HG03469 (cell line): ENCODE measurements around the gene CTIF.

ENCODE experiments used
- ATAC-seq: cut with Tn5 transposase; IDR thresholded peaks from one replicate; pipeline ENCODE4 v1.9.1; 2021; ENCODE audit warnings: mild to moderate bottlenecking, moderate library complexity, moderate number of reproducible peaks; ENCODE audit not compliant: unreplicated experiment

Gene CTIF

DNA sequence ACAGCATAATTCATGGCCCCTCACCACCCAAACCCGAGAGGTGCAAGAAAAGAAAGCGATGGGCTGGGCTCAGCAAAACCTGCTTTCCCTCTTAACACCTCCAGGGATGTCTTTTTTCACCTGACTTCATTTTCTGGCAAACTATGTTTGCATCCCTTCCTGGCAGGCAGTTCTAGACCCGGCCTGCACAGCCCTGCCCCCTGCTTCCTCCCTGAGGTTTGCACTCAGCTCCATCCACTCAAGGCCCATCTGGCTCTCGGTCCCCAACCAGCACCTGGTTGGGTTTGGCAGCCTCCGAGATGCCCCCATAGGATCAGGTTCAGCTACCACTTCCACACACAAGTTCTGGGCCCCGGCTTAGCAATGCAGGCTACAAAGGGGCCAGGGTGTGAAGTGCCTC lies 226.2 kb downstream of the CTIF start:
- no peak for ATAC-seq

DNA sequence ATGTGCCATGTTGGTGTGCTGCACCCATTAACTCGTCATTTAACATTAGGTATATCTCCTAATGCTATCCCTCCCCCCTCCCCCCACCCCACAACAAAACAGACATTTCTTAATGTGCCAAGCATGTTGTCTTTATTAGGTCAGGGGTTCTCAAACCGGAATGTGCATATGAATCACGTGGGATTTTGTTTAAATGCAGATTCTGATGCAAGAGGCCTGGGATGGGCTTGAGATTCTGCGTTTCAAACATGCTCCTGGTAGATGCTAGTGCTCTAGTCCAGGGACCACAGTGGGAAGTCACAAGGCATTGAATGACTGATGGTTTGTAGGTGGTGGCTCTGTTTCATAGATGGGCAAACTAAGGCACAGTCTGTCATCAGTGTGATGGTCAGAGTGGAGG lies 227.2 kb downstream of the CTIF start:
- ATAC-seq = no peak

DNA sequence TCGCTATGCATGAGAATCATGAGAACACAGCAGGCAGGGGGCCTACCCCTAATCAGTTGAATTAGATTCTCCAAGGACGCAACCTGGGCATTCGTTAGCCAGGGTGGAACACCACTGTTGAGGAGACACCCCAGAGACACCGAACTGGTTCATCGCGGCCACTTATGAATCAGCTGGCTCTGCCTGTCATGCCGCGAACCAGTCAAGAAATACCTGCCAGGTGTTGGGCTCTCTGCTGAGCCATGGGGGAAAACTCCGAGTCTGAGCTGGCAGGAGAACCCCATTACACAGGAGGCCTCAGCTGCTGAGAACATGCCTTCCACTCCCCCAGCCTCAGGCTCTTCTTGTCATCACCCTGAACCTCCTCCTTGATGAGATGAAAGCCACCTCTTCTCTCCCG lies 227.7 kb downstream of the CTIF start:
- ATAC-seq = no peak

DNA sequence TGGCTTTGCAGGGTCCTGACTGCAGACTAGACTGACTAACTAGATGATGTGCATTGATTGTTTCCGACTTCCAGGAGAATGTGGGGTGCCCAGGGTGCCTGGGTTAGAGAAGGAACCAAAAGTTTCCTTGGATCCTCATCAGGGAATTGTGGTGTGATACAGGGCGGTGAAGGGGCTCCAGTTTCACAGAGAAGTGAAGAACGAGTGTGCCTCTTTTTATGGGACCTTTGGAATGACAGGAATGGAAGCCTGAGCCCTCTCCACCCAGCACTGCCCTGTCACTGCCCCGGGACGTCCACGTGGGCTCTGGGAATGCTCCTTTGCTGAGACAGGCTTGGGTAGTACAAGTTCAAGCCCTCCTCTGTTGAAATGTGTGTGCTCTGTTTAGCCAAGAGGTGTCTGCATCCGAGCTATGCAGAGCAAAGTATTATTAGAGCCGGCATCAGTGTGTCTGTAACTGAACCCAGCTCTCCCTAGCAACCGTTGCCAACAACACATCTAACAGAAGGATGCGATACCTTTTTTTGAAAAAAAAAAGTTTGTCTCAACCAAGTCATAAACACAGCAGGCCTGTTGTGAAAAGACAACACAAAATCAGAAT lies 228.4 kb downstream of the CTIF start:
- no peak for ATAC-seq

DNA sequence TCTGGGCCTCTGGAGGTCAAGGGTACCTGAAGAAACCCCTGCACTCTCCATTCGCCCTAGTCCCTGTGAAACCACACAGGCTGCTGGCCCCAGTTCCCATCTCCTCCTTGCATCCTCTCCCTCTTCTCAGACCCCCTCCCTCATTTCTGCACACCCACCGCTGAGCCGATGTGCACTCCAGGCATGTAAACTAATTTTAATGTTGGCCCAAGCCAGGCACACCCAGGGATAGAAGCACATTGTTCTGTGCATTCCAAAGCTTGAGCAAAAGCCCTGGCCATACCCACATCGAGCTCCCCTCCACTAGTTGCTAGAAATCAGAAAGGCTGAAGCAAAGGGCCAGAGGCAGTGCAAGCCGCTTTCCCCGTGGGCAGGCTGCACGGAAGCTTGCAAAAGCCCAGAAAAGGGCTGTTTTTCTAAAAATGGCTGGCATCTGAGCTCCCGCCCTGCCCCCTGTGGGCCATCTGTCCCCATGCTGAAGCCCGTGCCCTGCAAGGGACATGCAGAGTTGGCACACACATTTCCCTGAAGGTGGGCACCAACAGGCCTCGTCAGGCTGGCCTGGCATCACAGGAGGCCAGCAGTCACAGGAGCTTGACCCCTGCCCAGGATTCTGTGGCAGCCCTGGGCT lies 230.3 kb downstream of the CTIF start:
- ATAC-seq = no peak

DNA sequence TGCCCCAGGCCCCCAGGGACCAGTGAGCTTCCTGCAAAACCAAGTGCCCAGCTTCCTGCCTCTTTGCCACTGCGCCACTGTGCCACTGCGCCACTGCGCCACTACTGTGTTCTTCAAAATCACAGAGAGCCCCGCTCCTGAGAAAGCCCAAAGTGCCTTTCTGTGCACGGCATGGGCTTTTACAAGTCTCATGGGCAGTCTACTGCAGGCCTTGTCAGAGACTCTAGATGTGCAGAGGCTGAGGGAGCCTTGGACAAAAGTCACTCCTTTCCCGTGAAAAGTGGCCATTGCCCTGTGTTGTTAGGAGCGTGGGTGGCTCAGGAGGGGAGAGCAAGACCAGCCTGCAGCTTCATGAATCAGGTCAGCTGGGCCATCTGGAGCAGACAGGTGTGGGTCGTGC lies 231.4 kb downstream of the CTIF start:
- ATAC-seq = no peak

DNA sequence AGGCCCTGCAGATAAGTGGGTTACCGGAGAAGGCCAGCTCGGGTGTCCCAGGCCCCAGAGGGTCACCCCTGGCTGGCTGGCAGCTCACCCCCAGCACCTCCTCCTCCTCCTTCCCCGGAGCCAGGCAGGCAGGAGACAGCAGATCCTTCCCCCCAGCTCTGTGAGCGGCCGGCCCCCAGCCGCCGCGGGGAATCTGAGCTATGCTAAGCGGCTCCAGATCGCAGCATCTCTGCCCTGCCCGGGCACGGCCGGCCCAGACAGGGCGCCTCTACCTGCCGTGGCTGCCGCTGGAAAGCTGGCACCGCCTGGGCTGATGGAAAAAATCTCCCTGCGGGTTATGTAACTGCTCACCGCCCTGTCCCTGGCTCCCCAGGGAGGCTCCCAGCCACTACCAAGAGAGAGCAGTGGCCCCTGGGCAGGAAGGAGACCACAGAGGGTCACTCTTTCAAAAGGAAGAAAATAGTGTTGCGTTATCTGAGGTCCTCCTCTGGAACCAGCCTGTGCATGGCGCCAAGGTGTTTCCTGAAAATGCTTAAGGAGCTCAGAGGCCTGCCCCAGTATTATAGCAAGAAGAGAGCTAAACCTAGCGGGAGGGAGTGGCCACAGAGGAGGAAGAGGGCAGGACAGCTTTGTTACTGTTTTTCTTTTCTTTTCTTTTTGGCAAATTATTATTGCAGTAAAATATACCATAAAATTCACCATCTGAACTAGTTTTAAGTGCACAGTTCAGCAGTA lies 233.0 kb downstream of the CTIF start:
- ATAC-seq = no peak

DNA sequence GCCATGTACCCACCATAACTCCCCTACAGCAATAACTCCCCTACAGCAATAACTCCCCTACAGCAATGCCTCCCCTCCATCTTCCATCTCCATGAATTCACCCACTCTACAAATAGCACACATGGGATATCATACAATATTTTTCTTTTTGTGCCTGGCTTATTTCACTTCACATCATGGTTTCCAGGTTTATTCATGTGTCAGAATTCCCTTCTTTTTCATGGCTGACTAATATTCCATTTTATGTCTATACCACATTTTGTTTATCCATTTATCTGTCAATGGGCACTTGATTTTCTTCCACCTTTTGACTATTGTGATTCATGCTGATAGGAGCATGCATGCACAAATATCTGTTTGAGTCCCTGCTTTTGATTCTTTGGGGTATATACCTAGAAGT lies 233.6 kb downstream of the CTIF start:
- no peak for ATAC-seq

DNA sequence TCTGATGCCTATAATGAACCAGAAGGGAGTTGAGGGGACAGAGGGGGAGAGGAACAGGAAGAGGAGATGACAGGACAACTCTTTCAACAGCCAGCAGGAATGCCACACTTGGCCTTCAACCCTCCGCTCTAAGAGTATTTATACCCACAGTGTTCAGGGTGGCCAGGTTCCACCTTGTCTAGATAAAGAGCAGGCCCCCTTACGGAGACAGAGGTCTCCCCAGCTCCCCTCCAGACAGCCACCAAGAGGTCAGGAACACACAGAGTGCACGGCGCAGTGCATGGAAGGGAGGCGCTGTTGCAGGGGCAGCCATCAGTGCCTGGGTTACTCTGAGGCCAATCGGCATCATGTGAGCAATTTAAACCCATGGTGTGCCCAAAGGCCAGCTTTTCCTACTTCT lies 235.0 kb downstream of the CTIF start:
- no peak for ATAC-seq

DNA sequence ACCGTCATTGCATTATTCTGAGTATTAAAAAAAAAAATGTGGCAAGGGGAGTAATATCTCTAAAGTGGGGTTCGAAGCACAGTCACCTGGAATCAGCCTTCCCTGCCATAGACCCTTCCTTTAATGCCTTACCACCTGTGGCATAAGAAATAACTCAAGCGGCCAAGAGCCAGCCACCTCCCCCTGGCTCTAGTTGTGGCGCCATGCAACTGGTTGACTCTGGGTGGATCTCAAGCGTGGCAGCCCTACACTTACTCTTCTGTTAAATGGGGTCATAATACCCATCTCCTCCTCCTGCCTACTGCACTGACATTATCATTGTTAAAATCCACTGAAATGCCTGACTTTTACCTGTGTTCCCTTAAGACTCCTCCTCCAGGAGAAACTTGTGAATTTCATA lies 236.1 kb downstream of the CTIF start:
- ATAC-seq = no peak

DNA sequence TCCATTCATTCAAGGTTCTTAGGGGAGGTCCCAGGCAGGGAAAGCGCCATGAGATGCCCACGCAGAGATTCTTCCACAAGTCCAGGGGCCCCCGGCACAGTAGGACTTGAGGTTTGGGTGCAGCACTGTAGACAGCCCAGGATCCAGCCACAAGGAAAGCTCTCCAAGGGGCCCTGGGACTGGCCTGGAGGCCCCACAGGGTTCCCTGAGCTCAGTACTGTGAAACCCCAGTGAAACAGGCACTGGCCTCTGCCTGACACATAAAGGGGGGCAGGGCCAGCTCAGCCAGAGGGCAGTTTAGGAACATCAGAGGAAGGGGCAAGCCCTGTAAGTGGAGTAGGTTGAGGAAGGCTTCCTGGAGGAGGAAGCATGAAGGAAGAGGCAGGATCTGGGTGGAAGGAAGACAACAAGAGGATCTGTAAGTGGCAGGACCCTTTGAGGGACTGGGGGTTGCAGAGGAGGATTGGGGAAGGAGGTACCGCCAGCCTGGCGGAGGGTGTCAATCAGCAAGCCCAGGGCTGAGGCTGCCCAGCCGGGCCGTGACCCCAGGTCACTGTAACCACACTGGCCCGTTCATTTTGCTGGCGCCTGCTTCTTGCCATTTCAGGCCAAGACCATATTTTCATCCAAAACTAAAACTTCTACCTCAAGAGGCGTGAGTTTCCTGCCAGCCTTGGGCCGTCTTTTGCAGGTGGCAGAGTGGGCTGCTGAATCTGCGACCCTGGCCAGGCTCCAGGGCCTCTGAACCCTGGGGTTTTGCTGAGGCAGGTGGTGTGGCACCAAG lies 236.7 kb downstream of the CTIF start:
- ATAC-seq = no peak

DNA sequence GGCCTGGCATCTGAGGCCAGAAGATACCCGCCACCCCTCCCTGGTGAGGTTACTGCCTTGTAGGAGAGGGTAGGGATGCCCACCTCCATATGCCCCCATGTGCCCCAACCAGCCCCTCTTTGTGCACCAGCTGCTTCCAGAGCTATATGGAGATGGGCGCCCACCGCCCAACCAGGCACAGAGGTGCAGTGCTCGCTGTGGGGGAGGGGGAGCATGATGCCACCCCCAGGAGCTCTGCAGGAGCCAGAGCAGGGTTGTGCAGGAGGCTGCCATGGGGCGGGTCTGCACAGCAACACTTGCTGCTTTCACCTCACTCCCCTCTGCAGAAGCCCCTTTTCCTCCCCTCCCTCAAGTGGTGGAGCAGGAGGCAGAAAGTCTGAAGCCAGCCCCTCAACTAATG lies 237.3 kb downstream of the CTIF start:
- ATAC-seq = no peak

DNA sequence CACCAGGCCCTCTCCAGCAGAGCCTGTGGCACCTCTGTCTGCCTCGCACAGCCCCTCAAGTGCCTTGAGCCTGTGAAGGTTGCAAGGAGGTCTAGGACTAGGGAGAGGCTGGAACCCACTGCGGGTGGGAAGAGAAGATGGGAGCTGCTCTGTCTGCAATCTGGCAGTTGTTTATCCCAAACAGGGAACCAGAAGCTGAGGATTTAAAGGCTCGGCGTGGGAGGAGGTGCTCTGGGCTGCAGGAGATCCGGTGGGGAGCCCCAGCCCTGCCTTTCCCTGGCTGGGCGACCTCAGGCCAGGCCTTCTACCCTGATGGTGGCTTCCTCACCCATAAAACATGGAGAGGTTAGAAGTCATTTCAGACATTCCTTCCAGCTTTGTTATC lies 237.8 kb downstream of the CTIF start:
- no peak for ATAC-seq

DNA sequence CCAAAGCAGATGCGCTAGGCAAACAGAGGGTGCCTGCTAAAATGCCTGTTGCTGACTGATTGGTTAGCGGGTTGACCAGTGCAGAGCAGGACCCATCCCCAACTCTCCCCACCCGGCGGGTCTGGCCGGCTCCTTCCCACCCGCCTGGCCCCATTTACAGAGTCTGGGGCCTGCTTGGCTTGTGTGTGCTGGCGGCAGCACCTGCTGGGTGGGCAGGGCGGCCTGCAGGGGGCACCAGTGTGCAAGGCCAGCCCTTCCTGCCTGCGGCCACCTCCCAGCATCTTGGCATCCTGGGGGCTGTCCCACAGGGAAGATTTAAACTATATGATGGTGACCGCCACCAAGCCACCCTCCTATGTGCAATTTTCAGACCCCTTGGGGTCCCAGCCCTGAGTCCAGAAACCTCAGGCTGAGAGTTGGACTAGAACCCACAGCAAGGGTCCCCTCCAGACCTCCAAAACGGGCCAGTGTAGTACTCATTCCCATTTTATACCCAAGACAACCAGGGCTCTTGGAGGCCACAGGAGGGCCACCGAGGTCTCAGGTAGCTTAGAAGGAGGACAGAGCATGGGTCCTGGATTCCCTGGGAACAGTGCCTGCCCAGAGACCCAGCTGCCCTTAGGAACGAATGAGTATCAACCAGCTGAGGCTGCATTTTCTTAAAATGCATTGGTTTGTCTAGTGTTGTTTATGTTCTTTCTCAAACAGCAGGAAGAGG lies 238.4 kb downstream of the CTIF start:
- ATAC-seq = peak; percentile 47

DNA sequence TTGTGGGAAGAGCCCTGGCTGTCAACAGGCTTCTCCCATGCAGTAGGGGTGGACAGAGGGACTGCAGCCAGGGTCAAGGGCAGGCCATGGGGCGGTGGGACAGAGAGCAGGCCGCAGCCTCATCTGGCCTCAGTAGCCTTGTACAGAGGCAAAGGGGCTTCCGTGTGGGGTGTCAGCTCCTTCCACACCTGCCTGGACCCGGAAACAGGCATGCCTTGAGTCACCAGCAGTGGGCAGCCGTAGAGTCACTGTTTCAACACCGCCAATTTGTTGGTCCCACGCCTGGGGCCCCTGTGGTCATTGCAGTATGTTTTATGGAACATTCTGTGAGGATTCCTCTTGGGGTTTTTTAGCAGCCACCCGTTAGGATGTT lies 238.9 kb downstream of the CTIF start:
- ATAC-seq = no peak

DNA sequence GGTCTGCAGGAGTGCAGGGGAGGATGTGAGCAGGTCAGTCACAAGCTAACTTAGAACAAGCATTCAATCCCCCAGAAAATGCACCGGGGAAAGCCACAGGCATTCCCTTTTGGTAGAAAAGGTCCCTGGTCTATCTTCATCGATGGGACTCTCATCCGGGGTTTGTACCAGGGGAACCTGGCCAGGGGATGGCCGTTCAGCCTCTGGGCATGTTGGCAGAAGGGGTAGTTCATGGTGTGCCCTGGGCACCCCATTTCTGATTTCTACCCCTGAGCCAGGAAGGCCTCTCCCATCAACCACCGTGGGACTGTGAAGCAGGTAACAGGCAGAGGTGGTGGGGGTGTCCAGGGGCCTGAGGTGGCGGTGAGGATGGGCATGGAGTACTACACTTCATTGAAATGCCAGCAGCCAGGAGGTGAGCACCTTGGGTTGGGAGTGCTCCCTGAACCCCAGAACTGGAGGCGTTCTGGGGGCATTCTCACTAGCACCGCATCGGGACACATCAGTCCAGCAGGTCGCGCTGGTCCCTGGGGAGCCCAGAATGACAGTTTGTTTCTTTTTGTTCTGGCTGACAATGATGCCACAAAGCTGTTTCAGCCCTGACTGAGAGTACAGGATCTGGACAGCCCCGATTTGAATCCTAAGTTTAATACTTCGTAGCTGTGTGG lies 239.6 kb downstream of the CTIF start:
- no peak for ATAC-seq

DNA sequence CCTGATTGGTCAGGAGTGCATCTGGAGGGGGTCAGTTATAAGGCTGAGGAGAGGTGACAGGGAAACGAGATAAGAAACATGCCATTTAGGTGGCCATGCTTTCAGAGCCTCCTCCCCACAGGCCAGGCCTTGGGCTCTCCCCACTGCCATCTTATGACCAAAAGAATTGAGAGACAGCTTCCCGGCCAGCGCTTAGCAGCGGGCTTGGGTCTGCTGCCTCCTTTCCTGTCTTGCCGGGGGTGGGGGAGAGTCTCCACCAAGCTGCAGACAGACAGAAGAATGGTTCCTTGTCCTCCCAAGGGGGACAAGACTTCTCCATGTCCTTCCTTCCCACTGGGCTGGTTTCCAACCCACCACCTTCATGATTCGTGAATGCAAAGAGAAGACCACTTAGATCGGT lies 240.6 kb downstream of the CTIF start:
- ATAC-seq = no peak

DNA sequence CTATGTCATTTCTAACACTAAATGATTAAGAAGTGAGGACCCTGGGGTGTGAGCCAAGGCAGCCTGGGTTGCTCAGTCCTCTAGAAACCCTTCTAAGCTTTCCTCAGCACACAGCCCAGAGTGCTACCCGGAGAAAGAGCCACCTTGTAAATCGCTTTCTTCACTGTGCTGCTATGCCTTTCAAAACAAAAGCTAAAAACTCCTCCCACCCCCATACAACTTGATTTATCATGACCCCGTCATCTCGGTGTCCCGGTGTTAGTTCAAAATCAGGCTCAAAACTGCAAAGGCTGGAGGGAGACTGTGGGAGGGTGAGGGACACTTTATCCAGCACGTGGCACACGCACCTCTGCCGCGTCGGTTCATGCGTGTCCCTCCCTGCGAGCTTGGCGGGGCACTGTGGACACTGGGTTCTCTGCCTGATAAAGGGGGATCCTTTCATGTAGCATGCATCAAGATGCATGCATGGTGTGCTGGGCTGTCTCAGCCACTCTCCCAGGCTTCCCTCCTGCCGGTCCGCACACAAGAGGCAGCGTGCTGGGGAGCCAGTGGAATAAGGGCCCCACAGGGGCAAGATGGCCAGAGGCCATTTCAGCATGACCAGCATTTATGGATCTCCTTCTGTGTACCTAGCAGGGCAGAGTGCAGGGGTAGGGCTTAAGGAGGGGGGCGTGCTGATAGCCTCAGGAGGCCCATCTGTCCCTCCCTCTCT lies 241.5 kb downstream of the CTIF start:
- ATAC-seq = no peak

DNA sequence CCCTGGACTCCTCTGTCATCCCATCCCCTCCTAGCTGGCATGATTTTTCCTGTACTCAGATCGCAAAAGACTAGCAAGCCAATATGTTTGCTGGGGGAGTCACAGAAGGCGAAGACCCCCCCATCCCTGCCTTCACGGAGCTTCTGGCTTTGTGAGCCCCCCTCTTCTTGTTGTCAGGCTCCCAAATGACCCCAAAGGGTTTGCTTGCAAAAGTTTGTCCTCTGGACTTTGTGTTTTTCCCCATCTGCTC lies 242.0 kb downstream of the CTIF start:
- ATAC-seq = no peak
